Measurements from ENCODE around the gene HKDC1.

The HKDC1 gene

GRCh38 chr10:69216577-69217118 is 3.5 kb upstream of the HKDC1 start:
- no peak overlapping the region for H3K4me3 ChIP-seq (ENCODE audit: insufficient read depth, low read depth, low read length)
- no peaks in the 10 kb centered on the region for H3K27me3 ChIP-seq (ENCODE audit: control insufficient read depth, insufficient read depth, low read length, poor library complexity, severe bottlenecking)
- H3K4me1 ChIP-seq (ENCODE audit: control insufficient read depth, insufficient read depth, low read length), result no peaks in the 10 kb centered on the region
- no peak overlapping the region for H3K27ac ChIP-seq (ENCODE audit: insufficient read depth, low read depth, low read length, poor library complexity, severe bottlenecking)
- no peaks in the 10 kb centered on the region for H3K36me3 ChIP-seq (ENCODE audit: control insufficient read depth, insufficient read depth, low read length)
- 69 to 71% methylated on average over 10 to 11 of the region's 11 CpGs for WGBS, 2 experiments
- no peaks in the 10 kb centered on the region for H3K9me3 ChIP-seq (ENCODE audit: control insufficient read depth, low read length)

- Histone ChIP-seq H3K9me3 (ENCODE audit: control insufficient read depth, low read length) (no peaks in the 10 kb centered on the region), H3K4me3 (ENCODE audit: insufficient read depth, low read depth, low read length) (no peak overlapping the region), H3K27ac (ENCODE audit: insufficient read depth, low read depth, low read length, poor library complexity, severe bottlenecking) (no peak overlapping the region), H3K36me3 (ENCODE audit: control insufficient read depth, insufficient read depth, low read length) (no peaks in the 10 kb centered on the region), H3K4me1 (ENCODE audit: control insufficient read depth, insufficient read depth, low read length) (no peaks in the 10 kb centered on the region), H3K27me3 (ENCODE audit: control insufficient read depth, insufficient read depth, low read length, poor library complexity, severe bottlenecking) (no peaks in the 10 kb centered on the region)
- 85% methylated on average over 4 of the region's 4 CpGs for WGBS, 2 experiments
Observed at GRCh38 chr10:69217119-69217754, 2.9 kb upstream of the HKDC1 start.

- WGBS, 2 experiments, result 89 to 90% methylated on average over 6 of the region's 6 CpGs
- no peaks in the 10 kb centered on the region for H3K36me3 ChIP-seq (ENCODE audit: control insufficient read depth, insufficient read depth, low read length)
- H3K27me3 ChIP-seq (ENCODE audit: control insufficient read depth, insufficient read depth, low read length, poor library complexity, severe bottlenecking), result no peaks in the 10 kb centered on the region
- H3K4me1 ChIP-seq (ENCODE audit: control insufficient read depth, insufficient read depth, low read length), result no peaks in the 10 kb centered on the region
- H3K9me3 ChIP-seq (ENCODE audit: control insufficient read depth, low read length), result no peaks in the 10 kb centered on the region
- H3K27ac ChIP-seq (ENCODE audit: insufficient read depth, low read depth, low read length, poor library complexity, severe bottlenecking), result no peak overlapping the region
- no peak overlapping the region for H3K4me3 ChIP-seq (ENCODE audit: insufficient read depth, low read depth, low read length)
Observed at GRCh38 chr10:69218831-69219230, 1.3 kb upstream of the HKDC1 start.

GRCh38 chr10:69220507-69220906 is 375 bp downstream of the HKDC1 start:
- no peaks in the 10 kb centered on the region for H3K4me1 ChIP-seq (ENCODE audit: control insufficient read depth, insufficient read depth, low read length)
- H3K27ac ChIP-seq (ENCODE audit: insufficient read depth, low read depth, low read length, poor library complexity, severe bottlenecking), result no peak overlapping the region
- no peak overlapping the region for H3K4me3 ChIP-seq (ENCODE audit: insufficient read depth, low read depth, low read length)
- H3K9me3 ChIP-seq (ENCODE audit: control insufficient read depth, low read length), result no peaks in the 10 kb centered on the region
- H3K27me3 ChIP-seq (ENCODE audit: control insufficient read depth, insufficient read depth, low read length, poor library complexity, severe bottlenecking), result no peaks in the 10 kb centered on the region
- no peaks in the 10 kb centered on the region for H3K36me3 ChIP-seq (ENCODE audit: control insufficient read depth, insufficient read depth, low read length)
- 95% methylated on average over 9 of the region's 9 CpGs for WGBS, 2 experiments

- Histone ChIP-seq H3K4me3 (ENCODE audit: insufficient read depth, low read depth, low read length) (no peak overlapping the region), H3K27ac (ENCODE audit: insufficient read depth, low read depth, low read length, poor library complexity, severe bottlenecking) (no peak overlapping the region), H3K4me1 (ENCODE audit: control insufficient read depth, insufficient read depth, low read length) (no peaks in the 10 kb centered on the region), H3K36me3 (ENCODE audit: control insufficient read depth, insufficient read depth, low read length) (no peaks in the 10 kb centered on the region), H3K27me3 (ENCODE audit: control insufficient read depth, insufficient read depth, low read length, poor library complexity, severe bottlenecking) (no peaks in the 10 kb centered on the region), H3K9me3 (ENCODE audit: control insufficient read depth, low read length) (no peaks in the 10 kb centered on the region)
- 65 to 66% methylated on average over 11 of the region's 11 CpGs for WGBS, 2 experiments
Observed at GRCh38 chr10:69222157-69223027, 2.3 kb downstream of the HKDC1 start.

GRCh38 chr10:69223028-69223342 is 2.9 kb downstream of the HKDC1 start:
- Histone ChIP-seq H3K27ac (ENCODE audit: insufficient read depth, low read depth, low read length, poor library complexity, severe bottlenecking) (no peak overlapping the region), H3K36me3 (ENCODE audit: control insufficient read depth, insufficient read depth, low read length) (no peaks in the 10 kb centered on the region), H3K27me3 (ENCODE audit: control insufficient read depth, insufficient read depth, low read length, poor library complexity, severe bottlenecking) (no peaks in the 10 kb centered on the region), H3K4me1 (ENCODE audit: control insufficient read depth, insufficient read depth, low read length) (no peaks in the 10 kb centered on the region), H3K4me3 (ENCODE audit: insufficient read depth, low read depth, low read length) (no peak overlapping the region), H3K9me3 (ENCODE audit: control insufficient read depth, low read length) (no peaks in the 10 kb centered on the region)
- 79 to 88% methylated on average over 1 of the region's 1 CpG for WGBS, 2 experiments

GRCh38 chr10:69224862-69225657 is 4.9 kb downstream of the HKDC1 start:
- WGBS, 2 experiments, result 92 to 94% methylated on average over 10 of the region's 10 CpGs
- H3K36me3 ChIP-seq (ENCODE audit: control insufficient read depth, insufficient read depth, low read length), result no peaks in the 10 kb centered on the region

GRCh38 chr10:69225681-69226080 is 5.5 kb downstream of the HKDC1 start:
- no peaks in the 10 kb centered on the region for H3K36me3 ChIP-seq (ENCODE audit: control insufficient read depth, insufficient read depth, low read length)
- no peak overlapping the region for H3K27ac ChIP-seq (ENCODE audit: insufficient read depth, low read depth, low read length, poor library complexity, severe bottlenecking)
- H3K9me3 ChIP-seq (ENCODE audit: control insufficient read depth, low read length), result no peaks in the 10 kb centered on the region
- no peaks in the 10 kb centered on the region for H3K4me1 ChIP-seq (ENCODE audit: control insufficient read depth, insufficient read depth, low read length)
- 75 to 77% methylated on average over 10 of the region's 10 CpGs for WGBS, 2 experiments
- H3K27me3 ChIP-seq (ENCODE audit: control insufficient read depth, insufficient read depth, low read length, poor library complexity, severe bottlenecking), result no peaks in the 10 kb centered on the region
- H3K4me3 ChIP-seq (ENCODE audit: insufficient read depth, low read depth, low read length), result no peak overlapping the region

More at GRCh38 chr10:69224862-69225657, 4.9 kb downstream of the HKDC1 start:
- Histone ChIP-seq H3K4me3 (ENCODE audit: insufficient read depth, low read depth, low read length) (no peak overlapping the region), H3K4me1 (ENCODE audit: control insufficient read depth, insufficient read depth, low read length) (no peaks in the 10 kb centered on the region), H3K9me3 (ENCODE audit: control insufficient read depth, low read length) (no peaks in the 10 kb centered on the region), H3K27ac (ENCODE audit: insufficient read depth, low read depth, low read length, poor library complexity, severe bottlenecking) (no peak overlapping the region), H3K27me3 (ENCODE audit: control insufficient read depth, insufficient read depth, low read length, poor library complexity, severe bottlenecking) (no peaks in the 10 kb centered on the region)

- Histone ChIP-seq H3K27me3 (ENCODE audit: control insufficient read depth, insufficient read depth, low read length, poor library complexity, severe bottlenecking) (no peaks in the 10 kb centered on the region), H3K27ac (ENCODE audit: insufficient read depth, low read depth, low read length, poor library complexity, severe bottlenecking) (no peak overlapping the region)
- WGBS, 2 experiments, result 83% methylated on average over 14 of the region's 14 CpGs
Observed at GRCh38 chr10:69226919-69227450, 6.9 kb downstream of the HKDC1 start.

More at GRCh38 chr10:69226919-69227450, 6.9 kb downstream of the HKDC1 start:
- Histone ChIP-seq H3K4me3 (ENCODE audit: insufficient read depth, low read depth, low read length) (no peak overlapping the region), H3K4me1 (ENCODE audit: control insufficient read depth, insufficient read depth, low read length) (no peaks in the 10 kb centered on the region), H3K36me3 (ENCODE audit: control insufficient read depth, insufficient read depth, low read length) (no peaks in the 10 kb centered on the region), H3K9me3 (ENCODE audit: control insufficient read depth, low read length) (no peaks in the 10 kb centered on the region)

All from ectodermal cell (in vitro differentiated cells).